Aorta (tissue), 5 donors: ENCODE results near the gene TBX2. TPM values are rescaled to one million over a fixed set of nuclear protein-coding genes. Genes with fewer than 3 reads are reported as not detected.
A peak's percentile ranks its signal among the peaks of the same experiment; 100 is the strongest.

ENCODE experiments used
- ATAC-seq: fragments of 200-7000 bp; cut with Tn5 transposase; one replicate; pipeline ENCODE4 v1.9.1; 2022; ENCODE audit warnings: moderate library complexity; ENCODE audit not compliant: low FRiP score
- DNase-seq, 2 donors: peaks; one replicate each; pipeline ENCODE4 v3.0.0-alpha.2; 2020
- H3K27ac ChIP-seq, 2 donors: one replicate each; pipeline ENCODE4 v1.5.1; 2013; ENCODE audit warnings: low read length in 2 of 2, mild to moderate bottlenecking in 2 of 2, moderate library complexity in 2 of 2, control low read depth in 1 of 2, inconsistent platforms in 1 of 2, low read depth in 1 of 2
- H3K27me3 ChIP-seq, 2 donors: one replicate each; pipeline ENCODE4 v1.6.1; 2013; ENCODE audit warnings: control low read depth in 1 of 2, low read length in 1 of 2, mild to moderate bottlenecking in 1 of 2, moderate library complexity in 1 of 2; ENCODE audit not compliant: insufficient read depth in 2 of 2, control insufficient read depth in 1 of 2
- H3K36me3 ChIP-seq, 2 donors: one replicate each; pipeline ENCODE4 v1.6.1; 2013; ENCODE audit warnings: control low read depth in 1 of 2, low read length in 1 of 2, mild to moderate bottlenecking in 1 of 2; ENCODE audit not compliant: insufficient read depth in 2 of 2, control insufficient read depth in 1 of 2
- H3K4me1 ChIP-seq, 2 donors: one replicate each; pipeline ENCODE4 v1.6.1; 2013; ENCODE audit warnings: low read length in 2 of 2, control low read depth in 1 of 2, mild to moderate bottlenecking in 1 of 2, moderate library complexity in 1 of 2; ENCODE audit not compliant: insufficient read depth in 2 of 2, control insufficient read depth in 1 of 2
- H3K4me3 ChIP-seq, 2 donors: one replicate each; pipeline ENCODE4 v1.5.1; 2013; ENCODE audit warnings: low read length in 2 of 2, control low read depth in 1 of 2, mild to moderate bottlenecking in 1 of 2
- H3K9me3 ChIP-seq: one replicate; pipeline ENCODE4 v1.6.1; 2013; ENCODE audit warnings: mild to moderate bottlenecking, low read length; ENCODE audit not compliant: control insufficient read depth
- WGBS, 2 donors: extraction: QIAGEN DNeasy Blood & Tissue Kit; methylation state at CpG; one replicate each; pipeline ENCODE4 v1.1.7; 2013; 5-methylcytosine and 5-hydroxymethylcytosine counted together
- intact Hi-C, 2 donors: fragments of 100-400 bp; cut with DNase I; formaldehyde crosslinking; loops; one replicate each; pipeline versions ENCODE4 v1.14.2 to v1.15.0; 2022
- polyA plus RNA-seq, 2 donors: library from polyadenylated mRNA; stranded (reverse); fragments of 200-250 nt; gene quantifications; one replicate each; pipeline ENCODE4 v1.2.3, GENCODE V29; 2013
- total RNA-seq, 2 donors: library from RNA; stranded (reverse); fragmentation: NEBNext Ultra II Directional; extraction: Animal tissue kit (Norgen Biotek cat#: 25700); gene quantifications; one replicate each; pipeline ENCODE4 v1.2.1, GENCODE V29; 2021
- donor health status: healthy with polysubstance abuse.
- donor health status: Bipolar disorder and iron deficiency.
- donor health status: DM: no; HTN: no; CAD: no.
- donor health status: DM: no; HTN: no; CAD: no.
- donor health status: DM: yes; HTN: yes; CAD: no.

TBX2 gene
- total and polyA plus RNA-seq, 4 donors, result 11.5 to 116 (median 35.7) TPM

GRCh38 chr17:61395409-61395982 is 4.1 kb upstream of the TBX2 start:
- no peaks in the 10 kb centered on the region for H3K9me3 ChIP-seq
- intact Hi-C loops, result loop anchor here (5.0 to 10.0 kb wide), 7 partner anchors 83 to 671 kb away; no protein-coding TSS in a partner anchor
- DNase-seq (no peak), ATAC-seq (no peak)
- no peak overlapping the region for H3K27ac ChIP-seq
- WGBS, 2 donors, result 82 to 90% methylated on average over 37 to 38 of the region's 38 CpGs
- no peaks in the 10 kb centered on the region for H3K36me3 ChIP-seq
- no peaks in the 10 kb centered on the region for H3K27me3 ChIP-seq
- H3K4me1 ChIP-seq, result no peaks in the 10 kb centered on the region
- no peak overlapping the region for H3K4me3 ChIP-seq

- H3K4me3 ChIP-seq, result no peak overlapping the region
- intact Hi-C loops, result loop anchor here (5.0 to 10.0 kb wide), 7 partner anchors 84 to 671 kb away; no protein-coding TSS in a partner anchor
- 47 to 54% methylated on average over 53 to 63 of the region's 63 CpGs for WGBS, 2 donors
- no peaks in the 10 kb centered on the region for H3K4me1 ChIP-seq
- H3K36me3 ChIP-seq, result no peaks in the 10 kb centered on the region
- H3K9me3 ChIP-seq, result no peaks in the 10 kb centered on the region
- DNase-seq, result no peak
- no peaks in the 10 kb centered on the region for H3K27me3 ChIP-seq
- no peak overlapping the region for H3K27ac ChIP-seq
- no peak for ATAC-seq
Measured at GRCh38 chr17:61395983-61396585, 3.6 kb upstream of the TBX2 start.

GRCh38 chr17:61396586-61397085 is 3.0 kb upstream of the TBX2 start:
- peak overlapping the region; percentile 42 to 87 for H3K4me3 ChIP-seq
- DNase-seq (no peak), ATAC-seq (no peak)
- peak overlapping the region in 1 of 2 donors; percentile 4 for H3K27ac ChIP-seq
- no peaks in the 10 kb centered on the region for H3K27me3 ChIP-seq
- no peaks in the 10 kb centered on the region for H3K36me3 ChIP-seq
- intact Hi-C loops, result loop anchor here (5.0 to 10.0 kb wide), 7 partner anchors 84 to 672 kb away; no protein-coding TSS in a partner anchor
- no peaks in the 10 kb centered on the region for H3K9me3 ChIP-seq
- WGBS, 2 donors, result 10 to 13% methylated on average over 43 to 46 of the region's 46 CpGs
- H3K4me1 ChIP-seq, result no peaks in the 10 kb centered on the region

GRCh38 chr17:61397086-61397842 is 2.4 kb upstream of the TBX2 start:
- Histone ChIP-seq H3K4me1 (no peaks in the 10 kb centered on the region), H3K4me3 (peak overlapping the region; percentile 42 to 87), H3K27ac (no peak overlapping the region), H3K27me3 (no peaks in the 10 kb centered on the region), H3K36me3 (no peaks in the 10 kb centered on the region), H3K9me3 (no peaks in the 10 kb centered on the region)
- WGBS, 2 donors, result 4% methylated on average over 46 to 67 of the region's 67 CpGs
- ATAC-seq (no peak), DNase-seq (no peak)
- intact Hi-C loops, result loop anchor here (5.0 to 10.0 kb wide), 7 partner anchors 85 to 672 kb away; no protein-coding TSS in a partner anchor

GRCh38 chr17:61398721-61399130 is 917 bp upstream of the TBX2 start:
- ATAC-seq, result no peak
- 1 to 2% methylated on average over 34 of the region's 34 CpGs for WGBS, 2 donors
- intact Hi-C loops, result loop anchor here (5.0 to 10.0 kb wide), 7 partner anchors 86 to 674 kb away; no protein-coding TSS in a partner anchor
- Histone ChIP-seq H3K9me3 (no peaks in the 10 kb centered on the region), H3K4me3 (peak overlapping the region; percentile 86 to 87), H3K27ac (peak overlapping the region; percentile 60 to 68), H3K36me3 (no peaks in the 10 kb centered on the region), H3K27me3 (no peaks in the 10 kb centered on the region), H3K4me1 (no peaks in the 10 kb centered on the region)
- no peak for DNase-seq

GRCh38 chr17:61400066-61400716 is 548 bp downstream of the TBX2 start:
- Histone ChIP-seq H3K9me3 (no peaks in the 10 kb centered on the region), H3K27me3 (no peaks in the 10 kb centered on the region), H3K4me1 (no peaks in the 10 kb centered on the region), H3K4me3 (peak overlapping the region; percentile 86 to 87), H3K27ac (peak overlapping the region; percentile 58 to 60), H3K36me3 (no peaks in the 10 kb centered on the region)
- ATAC-seq (no peak), DNase-seq (peak in 1 of 2 donors; percentile 85)
- 0 to 1% methylated on average over 34 to 90 of the region's 90 CpGs for WGBS, 2 donors
- intact Hi-C loops, result loop anchor here in 1 of 2 donors (5.0 kb wide), 2 partner anchors 268 to 493 kb away; no protein-coding TSS in a partner anchor

GRCh38 chr17:61400717-61401388 is 1.2 kb downstream of the TBX2 start:
- peak overlapping the region; percentile 86 to 87 for H3K4me3 ChIP-seq
- H3K27ac ChIP-seq, result peak overlapping the region in 1 of 2 donors; percentile 41
- 4 to 6% methylated on average over 45 of the region's 45 CpGs for WGBS, 2 donors
- ATAC-seq, result no peak
- intact Hi-C loops, result loop anchor here in 1 of 2 donors (5.0 kb wide), 2 partner anchors 269 to 494 kb away; no protein-coding TSS in a partner anchor
- H3K27me3 ChIP-seq, result no peaks in the 10 kb centered on the region
- no peaks in the 10 kb centered on the region for H3K36me3 ChIP-seq
- H3K4me1 ChIP-seq, result no peaks in the 10 kb centered on the region
- H3K9me3 ChIP-seq, result no peaks in the 10 kb centered on the region
- no peak for DNase-seq
